Measurements from ENCODE around the gene PNN.
"Not testable (repeated sequence)": the region's sequence is repeated elsewhere in the genome, so short reads cannot be mapped to it uniquely, and the experiment has no call there.

Gene PNN

GRCh38 chr14:39181693-39182047 is 6.6 kb downstream of the PNN start:
- no peak for DNase-seq

GRCh38 chr14:39182770-39183684 is 8.0 kb downstream of the PNN start:
- DNase-seq: no peak

DNA sequence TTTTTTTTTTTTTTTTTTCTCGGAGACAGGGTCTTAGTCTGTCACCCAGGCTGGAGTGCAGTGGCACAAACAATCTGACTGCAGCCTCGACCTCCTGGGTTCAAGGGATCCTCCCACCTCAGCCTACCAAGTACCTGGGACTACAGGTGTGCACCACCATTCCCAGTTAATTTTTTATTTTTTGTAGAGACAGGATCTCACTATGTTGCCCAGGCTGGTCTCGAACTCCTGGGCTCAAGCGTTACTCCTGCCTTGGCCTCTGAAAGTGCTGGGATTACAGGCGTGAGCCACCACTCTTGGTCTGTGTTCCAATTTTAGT is 8.6 kb downstream of the PNN start:
- DNase-seq: not testable (repeated sequence)

GRCh38 chr14:39184628-39185255 is 9.7 kb downstream of the PNN start:
- no peak for DNase-seq

GRCh38 chr14:39185256-39186049 is 10.4 kb downstream of the PNN start:
- DNase-seq: no peak

DNA sequence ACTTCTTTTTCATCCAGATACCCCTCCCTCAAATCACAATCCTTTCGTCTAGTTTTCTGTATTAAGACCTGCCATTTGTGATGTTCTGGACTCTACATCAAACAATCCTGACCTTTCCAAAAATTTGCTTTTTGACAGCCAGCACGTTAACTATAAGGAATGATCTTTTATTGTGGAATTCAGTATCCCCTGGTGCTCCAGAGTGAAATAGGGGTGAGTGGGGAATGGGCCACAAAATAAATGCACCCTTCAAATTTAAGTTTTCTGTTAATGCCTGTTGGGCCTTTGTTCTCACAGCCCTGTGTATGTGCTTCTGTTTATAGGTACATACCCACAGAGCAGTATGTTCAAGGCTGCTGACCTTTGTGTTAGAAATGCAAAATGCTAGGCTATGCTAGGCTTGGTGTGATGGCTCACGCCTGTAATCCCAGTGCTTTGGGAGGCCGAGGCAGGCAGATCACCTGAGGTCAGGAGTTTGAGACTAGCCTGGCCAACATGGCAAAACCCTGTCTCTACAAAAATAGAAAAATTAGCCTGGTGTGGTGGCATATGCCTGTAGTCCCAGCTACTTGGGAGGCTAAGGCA is 12.0 kb downstream of the PNN start:
- no peak for DNase-seq

DNA sequence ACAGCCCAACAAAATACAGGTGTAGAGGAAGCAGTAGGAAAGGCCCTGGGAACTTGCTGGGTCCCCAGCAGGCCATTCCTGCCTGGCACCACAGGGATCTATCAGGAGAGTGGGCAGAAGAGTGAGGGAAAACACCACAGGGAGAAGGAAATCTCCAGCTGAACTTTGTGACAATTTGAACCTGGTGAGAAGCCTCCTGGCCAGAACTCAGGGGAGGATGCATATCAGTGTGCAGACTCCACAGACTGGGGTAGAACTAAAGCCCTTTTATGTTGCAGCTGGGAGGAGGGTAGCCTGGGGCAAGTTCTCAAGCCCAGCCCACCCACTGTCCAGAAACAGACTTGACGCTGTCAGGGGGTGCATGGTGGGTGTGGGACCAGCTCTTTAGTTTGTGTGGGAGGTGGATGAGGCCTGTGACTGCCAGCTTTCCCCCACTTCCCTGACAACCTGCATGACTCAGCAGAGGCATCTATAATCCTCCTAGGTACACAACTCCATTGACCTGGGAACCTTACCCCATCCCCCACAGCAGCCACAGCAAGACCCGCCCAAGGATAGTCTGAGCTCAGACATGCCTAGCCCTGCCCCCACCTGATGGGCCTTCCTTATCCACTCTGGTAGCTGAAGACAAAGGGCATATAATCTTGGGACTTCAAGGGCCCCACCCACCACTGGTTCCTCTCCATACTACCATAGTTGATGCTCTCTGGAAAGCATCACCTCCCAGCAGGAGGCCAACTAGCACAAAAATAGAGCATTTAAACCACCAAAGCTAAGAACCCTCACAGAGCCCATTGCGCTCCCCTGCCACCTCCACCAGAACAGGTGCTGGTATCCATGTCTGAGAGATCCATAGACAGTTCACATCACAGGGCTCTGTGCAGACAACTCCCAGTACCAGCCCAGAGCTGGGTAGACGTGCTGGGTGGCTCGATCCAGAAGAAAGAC is 28.9 kb downstream of the PNN start:
- DNase-seq: no peak

GRCh38 chr14:39207430-39207829 is 32.4 kb downstream of the PNN start:
- not testable (repeated sequence) for DNase-seq

- no peak for DNase-seq
Measured at GRCh38 chr14:39211109-39211741, 36.2 kb downstream of the PNN start.

GRCh38 chr14:39212034-39212433 is 37.0 kb downstream of the PNN start:
- no peak for DNase-seq

- DNase-seq: no peak
Measured at GRCh38 chr14:39212693-39213092, 37.6 kb downstream of the PNN start.

GRCh38 chr14:39217214-39217879 is 42.3 kb downstream of the PNN start:
- no peak for DNase-seq

- no peak for DNase-seq
Measured at GRCh38 chr14:39218171-39218769, 43.2 kb downstream of the PNN start.

DNA sequence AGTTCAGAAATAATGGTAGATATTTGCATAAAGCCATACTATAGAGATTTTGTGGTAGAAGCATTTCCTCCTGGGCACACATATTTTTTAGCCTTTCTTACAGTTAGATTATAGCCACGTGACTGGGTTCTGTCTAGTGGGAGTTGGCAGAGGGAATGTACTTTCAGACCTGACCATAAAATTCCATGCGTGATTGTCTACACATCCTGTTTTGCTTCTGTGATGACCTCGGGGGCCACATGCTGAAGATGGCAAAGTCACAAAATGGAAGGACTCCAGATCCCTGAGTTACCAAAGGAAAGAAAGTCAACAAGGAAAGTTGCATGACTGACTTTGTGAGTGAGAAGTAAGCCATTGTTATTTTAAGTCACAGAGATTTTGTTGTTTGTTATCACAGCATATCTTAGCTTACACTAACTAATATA is 44.0 kb downstream of the PNN start:
- no peak for DNase-seq

DNA sequence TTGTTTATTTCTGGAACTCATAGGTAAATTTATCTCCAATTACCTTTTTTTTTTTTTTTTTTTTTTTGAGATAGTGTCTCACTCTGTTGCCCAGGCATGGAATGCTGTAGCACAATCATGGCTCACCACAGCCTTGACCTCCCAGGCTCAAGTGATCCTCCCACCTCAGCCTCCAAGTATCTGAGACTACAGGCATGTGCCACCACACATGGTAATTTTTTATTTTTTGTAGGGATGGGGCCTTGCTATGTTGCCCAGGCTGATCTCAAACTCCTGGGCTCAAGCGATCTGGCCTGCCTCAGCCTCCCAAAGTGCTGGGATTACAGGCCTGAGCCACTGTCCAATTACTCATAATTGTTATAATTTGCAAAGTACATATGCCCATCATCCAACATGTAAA is 45.4 kb downstream of the PNN start:
- DNase-seq: not testable (repeated sequence)

GRCh38 chr14:39228044-39228443 is 53.0 kb downstream of the PNN start:
- no peak for DNase-seq

- DNase-seq: no peak
Measured at GRCh38 chr14:39228509-39229221, 53.6 kb downstream of the PNN start.

DNA sequence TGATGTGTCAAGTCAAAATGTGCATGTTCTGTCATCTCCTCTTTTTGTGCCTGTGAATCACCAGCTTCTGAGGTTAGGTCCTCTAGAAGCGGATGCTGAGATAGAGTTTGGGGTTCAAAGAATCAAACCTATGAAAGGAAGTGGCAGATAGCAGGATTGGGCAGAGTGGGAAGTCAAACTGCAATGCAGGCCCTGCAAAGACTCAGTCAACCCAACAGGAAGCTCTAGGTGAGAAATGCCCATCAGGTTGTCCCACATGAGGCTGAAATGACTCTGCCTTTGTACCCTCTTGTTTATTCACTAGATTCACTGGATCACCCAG is 54.1 kb downstream of the PNN start:
- no peak for DNase-seq

GRCh38 chr14:39229601-39230110 is 54.6 kb downstream of the PNN start:
- DNase-seq: no peak

All from DMS79 (cell line).